Measurements from ENCODE around the gene GPRC5B.
A peak's percentile ranks its signal among the peaks of the same experiment; 100 is the strongest.

GPRC5B gene

GRCh38 chr16:19884611-19885450 is at the start of gene GPRC5B:
Gene GPRC5B (minus strand): TSS chr16:19884848. CDS start chr16:19872845, 12,003 bp downstream.
- no peak for DNase-seq

- DNase-seq = no peak
These were observed 49.1 kb upstream of the GPRC5B start for GRCh38 chr16:19933740-19934139.

- no peak for DNase-seq
These were observed 44.4 kb upstream of the GPRC5B start for GRCh38 chr16:19929062-19929511.

- no peak for DNase-seq
These were observed 43.8 kb upstream of the GPRC5B start for GRCh38 chr16:19928432-19928831.

GRCh38 chr16:19926449-19927390 is 42.1 kb upstream of the GPRC5B start:
- DNase-seq = no peak

- no peak for DNase-seq
These were observed 38.7 kb upstream of the GPRC5B start for GRCh38 chr16:19923396-19923795.

GRCh38 chr16:19919142-19919541 is 34.5 kb upstream of the GPRC5B start:
- DNase-seq = no peak

GRCh38 chr16:19916064-19916463 is 31.4 kb upstream of the GPRC5B start:
- DNase-seq = no peak

GRCh38 chr16:19914877-19915276 is 30.2 kb upstream of the GPRC5B start:
- no peak for DNase-seq

GRCh38 chr16:19913340-19913645 is 28.6 kb upstream of the GPRC5B start:
- DNase-seq = no peak

- DNase-seq = no peak
These were observed 28.0 kb upstream of the GPRC5B start for GRCh38 chr16:19912455-19913339.

GRCh38 chr16:19911747-19912454 is 27.3 kb upstream of the GPRC5B start:
- no peak for DNase-seq

GRCh38 chr16:19911204-19911603 is 26.6 kb upstream of the GPRC5B start:
- DNase-seq = no peak

- DNase-seq = no peak
These were observed 25.2 kb upstream of the GPRC5B start for GRCh38 chr16:19909750-19910322.

GRCh38 chr16:19908921-19909320 is 24.3 kb upstream of the GPRC5B start:
- no peak for DNase-seq

- DNase-seq = no peak
These were observed 22.7 kb upstream of the GPRC5B start for GRCh38 chr16:19907161-19907992.

GRCh38 chr16:19901164-19901563 is 16.5 kb upstream of the GPRC5B start:
- peak; percentile 22 for DNase-seq

GRCh38 chr16:19899605-19899955 is 14.9 kb upstream of the GPRC5B start:
- no peak for DNase-seq

GRCh38 chr16:19898924-19899604 is 14.4 kb upstream of the GPRC5B start:
- no peak for DNase-seq

- DNase-seq = no peak
These were observed 13.5 kb upstream of the GPRC5B start for GRCh38 chr16:19898166-19898565.

Data from NCI-H524 treated with DMSO at 0.1 percent for 48 hours (cell line).